ENCODE results near the gene CMTR1.

DNA sequence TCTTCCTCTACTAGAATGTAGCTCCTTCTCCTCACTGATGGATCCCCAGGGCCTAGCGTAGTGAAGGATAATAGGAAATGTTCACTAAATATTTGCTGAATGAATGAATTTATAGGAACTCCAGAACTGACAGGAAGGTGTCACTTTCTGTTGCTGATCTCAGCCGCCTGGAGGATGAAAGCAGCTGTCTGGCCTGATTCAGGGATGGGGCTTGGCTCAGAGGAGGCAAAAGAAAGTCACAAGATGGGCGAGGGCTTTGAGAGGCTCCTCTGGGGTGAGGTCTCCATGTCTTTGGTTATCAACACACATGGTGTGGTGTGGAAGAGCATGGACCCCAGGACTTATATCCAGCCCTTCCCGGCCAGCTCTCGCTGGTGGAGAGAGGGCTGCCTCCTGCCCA lies 78.2 kb downstream of the CMTR1 start:
- TF ChIP-seq, protein P1, sequence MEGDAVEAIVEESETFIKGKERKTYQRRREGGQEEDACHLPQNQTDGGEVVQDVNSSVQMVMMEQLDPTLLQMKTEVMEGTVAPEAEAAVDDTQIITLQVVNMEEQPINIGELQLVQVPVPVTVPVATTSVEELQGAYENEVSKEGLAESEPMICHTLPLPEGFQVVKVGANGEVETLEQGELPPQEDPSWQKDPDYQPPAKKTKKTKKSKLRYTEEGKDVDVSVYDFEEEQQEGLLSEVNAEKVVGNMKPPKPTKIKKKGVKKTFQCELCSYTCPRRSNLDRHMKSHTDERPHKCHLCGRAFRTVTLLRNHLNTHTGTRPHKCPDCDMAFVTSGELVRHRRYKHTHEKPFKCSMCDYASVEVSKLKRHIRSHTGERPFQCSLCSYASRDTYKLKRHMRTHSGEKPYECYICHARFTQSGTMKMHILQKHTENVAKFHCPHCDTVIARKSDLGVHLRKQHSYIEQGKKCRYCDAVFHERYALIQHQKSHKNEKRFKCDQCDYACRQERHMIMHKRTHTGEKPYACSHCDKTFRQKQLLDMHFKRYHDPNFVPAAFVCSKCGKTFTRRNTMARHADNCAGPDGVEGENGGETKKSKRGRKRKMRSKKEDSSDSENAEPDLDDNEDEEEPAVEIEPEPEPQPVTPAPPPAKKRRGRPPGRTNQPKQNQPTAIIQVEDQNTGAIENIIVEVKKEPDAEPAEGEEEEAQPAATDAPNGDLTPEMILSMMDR (IDR thresholded peaks at IDR 0.05), result no peak
- no peak for TF ChIP-seq POLR2A (IDR thresholded peaks at IDR 0.05)
